MM.1S (cell line): ENCODE measurements around the gene PRR5.

Experiments
- DNase-seq: peaks from one replicate; pipeline ENCODE4 v3.0.0-alpha.2; 2015
- H2AFZ ChIP-seq: fragments of 300-600 bp; sonication (generic); 2 replicates; pipeline ENCODE4 v1.6.0; 2016; ENCODE audit warnings: antibody characterized with exemption, low read length
- H3F3A ChIP-seq: fragments of 300-600 bp; sonication (generic); 2 replicates; pipeline ENCODE4 v1.6.1; 2016; ENCODE audit warnings: mild to moderate bottlenecking, antibody characterized with exemption, low read length, moderate library complexity, mixed read lengths; ENCODE audit not compliant: insufficient read depth
- H3K27ac ChIP-seq: fragments of 300-600 bp; sonication (generic); 2 replicates; pipeline ENCODE4 v1.5.1; 2016; ENCODE audit warnings: mild to moderate bottlenecking, low read length
- H3K27me3 ChIP-seq: fragments of 300-600 bp; sonication (generic); replicated peaks from 2 replicates; pipeline ENCODE4 v1.6.0; 2016; ENCODE audit warnings: low read length; ENCODE audit not compliant: insufficient read depth
- H3K36me3 ChIP-seq: fragments of 300-600 bp; sonication (generic); replicated peaks from 2 replicates; pipeline ENCODE4 v1.6.1; 2016; ENCODE audit warnings: mild to moderate bottlenecking, low read length, mixed read lengths; ENCODE audit not compliant: insufficient read depth
- H3K4me1 ChIP-seq: fragments of 300-600 bp; sonication (generic); 2 replicates; pipeline ENCODE4 v1.6.1; 2016; ENCODE audit warnings: low read length, mixed read lengths
- H3K4me2 ChIP-seq: fragments of 300-600 bp; sonication (generic); 2 replicates; pipeline ENCODE4 v1.6.0; 2016; ENCODE audit warnings: low read depth, low read length
- H3K4me3 ChIP-seq: fragments of 300-600 bp; sonication (generic); 2 replicates; pipeline ENCODE4 v1.5.1; 2016; ENCODE audit warnings: low read length, mixed read lengths
- H3K79me2 ChIP-seq: fragments of 300-600 bp; sonication (generic); 2 replicates; pipeline ENCODE4 v1.6.1; 2016; ENCODE audit warnings: mixed run types, low read length, mixed read lengths
- H3K9ac ChIP-seq: fragments of 300-600 bp; sonication (generic); 2 replicates; pipeline ENCODE4 v1.6.1; 2016; ENCODE audit warnings: low read length, mixed read lengths
- H3K9me2 ChIP-seq: fragments of 300-600 bp; sonication (generic); replicated peaks from 2 replicates; pipeline ENCODE4 v1.6.1; 2016; ENCODE audit warnings: mild to moderate bottlenecking, low read length, mixed read lengths; ENCODE audit not compliant: insufficient read depth
- H3K9me3 ChIP-seq: fragments of 300-600 bp; sonication (generic); replicated peaks from 2 replicates; pipeline ENCODE4 v1.6.1; 2016; ENCODE audit warnings: mild to moderate bottlenecking, low read length, mixed read lengths; ENCODE audit not compliant: insufficient read depth
- H4K20me1 ChIP-seq: fragments of 300-600 bp; sonication (generic); 2 replicates; pipeline ENCODE4 v1.6.1; 2016; ENCODE audit warnings: mild to moderate bottlenecking, low read length, moderate library complexity, mixed read lengths; ENCODE audit not compliant: insufficient read depth
- EZH2 ChIP-seq: fragments of 300-600 bp; sonication (generic); optimal IDR thresholded peaks from 2 replicates; pipeline ENCODE3; 2017; ENCODE audit warnings: low read depth, mild to moderate bottlenecking, antibody characterized with exemption, low read length, mixed read lengths
- EZH2phosphoT487 ChIP-seq: fragments of 300-600 bp; sonication (generic); IDR thresholded peaks from 2 replicates; pipeline ENCODE4 v1.6.1; 2018; ENCODE audit warnings: antibody characterized with exemption, low read length
- TF ChIP-seq, protein P1 (sequence below): fragments of 300-600 bp; sonication (generic); IDR thresholded peaks from 2 replicates; pipeline ENCODE4 v1.5.1; 2016; ENCODE audit warnings: antibody characterized with exemption, low read length, mixed read lengths

The PRR5 gene

DNA sequence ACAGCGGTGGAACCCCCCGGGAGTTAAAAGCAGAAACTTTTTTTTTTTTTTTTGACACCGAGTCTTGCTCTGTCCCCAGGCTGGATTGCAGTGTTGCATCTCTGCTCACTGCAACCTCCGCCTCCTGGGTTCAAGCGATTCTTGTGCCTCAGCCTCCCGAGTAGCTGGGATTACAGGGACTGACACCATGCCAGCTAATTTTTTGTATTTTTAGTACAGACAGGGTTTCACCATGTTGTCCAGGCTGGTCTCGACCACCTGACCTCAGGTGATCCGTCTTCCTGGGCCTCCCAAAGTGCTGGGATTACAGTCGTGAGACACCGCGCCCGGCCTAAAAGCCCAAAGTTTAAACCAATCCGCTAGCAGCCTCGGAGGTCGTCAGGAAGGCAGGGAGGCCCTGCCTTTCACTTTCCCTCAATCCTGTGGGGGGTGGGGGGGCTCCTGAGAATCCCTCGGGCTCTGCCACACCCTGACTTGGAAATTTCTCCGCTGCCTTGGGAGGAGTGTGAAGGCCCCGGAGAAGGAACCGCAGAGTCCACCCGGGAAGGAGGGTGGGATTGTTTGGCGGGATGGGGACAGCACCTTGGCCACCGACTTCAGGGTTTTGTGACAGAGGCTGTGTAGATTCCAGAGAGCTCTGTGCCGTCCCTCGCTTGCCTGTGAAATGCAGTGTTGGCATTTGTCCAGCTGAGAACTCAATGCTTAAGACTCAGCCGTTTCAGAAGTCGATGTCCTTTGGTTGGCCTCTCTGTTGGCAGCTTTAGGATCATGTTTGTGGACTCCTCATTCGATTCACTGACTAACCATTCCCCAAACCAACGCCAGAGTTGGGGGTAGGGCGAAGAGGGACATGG lies 51.4 kb downstream of the PRR5 start:
- Histone ChIP-seq H3K4me1 (no peaks in the 10 kb centered on the region), H3K9me2 (no peaks in the 10 kb centered on the region), H3K36me3 (no peaks in the 10 kb centered on the region), H3F3A (no peaks in the 10 kb centered on the region), H4K20me1 (no peaks in the 10 kb centered on the region), H3K4me2 (no peak overlapping the region), H3K79me2 (no peaks in the 10 kb centered on the region), H3K4me3 (no peak overlapping the region), H3K27me3 (peaks cover 83% of the 10 kb centered on the region), H2AFZ (no peak overlapping the region), H3K9me3 (no peaks in the 10 kb centered on the region), H3K9ac (no peak overlapping the region), H3K27ac (no peak overlapping the region)
- TF ChIP-seq EZH2 (no peak), EZH2phosphoT487 (no peak)
- TF ChIP-seq, protein P1, sequence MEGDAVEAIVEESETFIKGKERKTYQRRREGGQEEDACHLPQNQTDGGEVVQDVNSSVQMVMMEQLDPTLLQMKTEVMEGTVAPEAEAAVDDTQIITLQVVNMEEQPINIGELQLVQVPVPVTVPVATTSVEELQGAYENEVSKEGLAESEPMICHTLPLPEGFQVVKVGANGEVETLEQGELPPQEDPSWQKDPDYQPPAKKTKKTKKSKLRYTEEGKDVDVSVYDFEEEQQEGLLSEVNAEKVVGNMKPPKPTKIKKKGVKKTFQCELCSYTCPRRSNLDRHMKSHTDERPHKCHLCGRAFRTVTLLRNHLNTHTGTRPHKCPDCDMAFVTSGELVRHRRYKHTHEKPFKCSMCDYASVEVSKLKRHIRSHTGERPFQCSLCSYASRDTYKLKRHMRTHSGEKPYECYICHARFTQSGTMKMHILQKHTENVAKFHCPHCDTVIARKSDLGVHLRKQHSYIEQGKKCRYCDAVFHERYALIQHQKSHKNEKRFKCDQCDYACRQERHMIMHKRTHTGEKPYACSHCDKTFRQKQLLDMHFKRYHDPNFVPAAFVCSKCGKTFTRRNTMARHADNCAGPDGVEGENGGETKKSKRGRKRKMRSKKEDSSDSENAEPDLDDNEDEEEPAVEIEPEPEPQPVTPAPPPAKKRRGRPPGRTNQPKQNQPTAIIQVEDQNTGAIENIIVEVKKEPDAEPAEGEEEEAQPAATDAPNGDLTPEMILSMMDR = no peak
- DNase-seq = no peak

DNA sequence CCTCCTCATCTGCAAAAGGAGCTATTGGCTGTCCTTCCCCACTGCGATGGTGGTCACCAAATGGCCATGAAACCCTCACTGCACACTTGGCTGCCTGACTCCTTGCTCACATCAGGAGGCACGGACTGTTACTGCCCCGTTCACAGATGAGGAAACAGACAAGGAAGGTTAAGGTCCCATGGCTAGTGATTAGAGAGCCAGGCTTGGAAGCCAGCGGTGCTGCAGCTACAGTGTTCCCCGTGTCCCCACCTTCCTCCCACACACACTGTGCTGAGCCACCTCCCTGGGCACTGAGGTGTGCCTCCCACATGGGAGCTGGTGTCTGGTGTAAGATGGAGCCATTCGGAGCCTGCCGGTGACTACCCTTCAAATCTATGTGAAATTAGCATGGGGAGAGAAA lies 53.0 kb downstream of the PRR5 start:
- H2AFZ ChIP-seq = no peak overlapping the region
- no peaks in the 10 kb centered on the region for H3K36me3 ChIP-seq
- H3K4me1 ChIP-seq = no peaks in the 10 kb centered on the region
- no peak overlapping the region for H3K9ac ChIP-seq
- H3K27ac ChIP-seq = no peak overlapping the region
- no peak overlapping the region for H3K4me3 ChIP-seq
- no peaks in the 10 kb centered on the region for H3K9me3 ChIP-seq
- no peak overlapping the region for H3K4me2 ChIP-seq
- H3K9me2 ChIP-seq = no peaks in the 10 kb centered on the region
- TF ChIP-seq, protein P1 = no peak
- no peak for TF ChIP-seq EZH2phosphoT487
- no peak for TF ChIP-seq EZH2
- no peaks in the 10 kb centered on the region for H3F3A ChIP-seq
- H3K27me3 ChIP-seq = peaks cover 85% of the 10 kb centered on the region
- no peak for DNase-seq
- no peaks in the 10 kb centered on the region for H3K79me2 ChIP-seq
- H4K20me1 ChIP-seq = no peaks in the 10 kb centered on the region

- Histone ChIP-seq H3K9me2 (no peaks in the 10 kb centered on the region), H3K79me2 (no peaks in the 10 kb centered on the region), H3K36me3 (no peaks in the 10 kb centered on the region), H3K4me2 (no peak overlapping the region), H3F3A (no peaks in the 10 kb centered on the region), H3K4me3 (no peak overlapping the region), H3K9me3 (no peaks in the 10 kb centered on the region), H4K20me1 (no peaks in the 10 kb centered on the region), H2AFZ (no peak overlapping the region), H3K4me1 (no peaks in the 10 kb centered on the region), H3K27ac (no peak overlapping the region), H3K9ac (no peak overlapping the region), H3K27me3 (peaks cover 86% of the 10 kb centered on the region)
- no peak for DNase-seq
- TF ChIP-seq EZH2phosphoT487 (no peak), EZH2 (no peak)
- TF ChIP-seq, protein P1 = no peak
Observed at GRCh38 chr22:44755417-44755816, 53.4 kb downstream of the PRR5 start.
